Measurements from ENCODE around the gene FAM227B.

DNA sequence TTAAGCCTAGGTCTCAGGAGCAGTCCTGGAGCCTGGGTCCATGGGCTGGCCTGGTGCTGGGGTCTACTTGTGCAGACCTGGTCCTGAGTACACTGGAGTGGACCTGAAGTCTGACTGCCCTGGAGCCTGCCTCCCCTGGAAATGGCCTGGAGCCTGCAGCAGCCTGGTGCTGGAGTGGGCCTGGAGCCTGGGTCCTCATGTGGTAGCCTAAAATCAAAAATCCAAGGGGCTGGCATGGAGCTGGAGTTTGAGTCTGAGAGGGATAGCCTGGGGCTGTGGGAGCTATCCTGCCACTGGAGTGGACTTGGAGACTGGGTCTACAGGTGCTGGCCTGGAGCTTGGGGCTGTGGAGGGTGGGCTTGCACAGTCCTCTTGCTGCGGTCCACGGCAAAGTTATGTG lies 15.0 kb downstream of the FAM227B start:
- no peak for TF ChIP-seq CTCF (conservative IDR thresholded peaks at IDR 0.05; ENCODE audit: low read length)
- no peak for TF ChIP-seq EZH2phosphoT487 (IDR thresholded peaks at IDR 0.05; ENCODE audit: borderline replicate concordance)

All from Loucy (cell line).